HCT116 (cell line): ENCODE measurements around the gene TP53RK. TPM values are rescaled to one million over a fixed set of nuclear protein-coding genes. Genes with fewer than 3 reads are reported as not detected.

ENCODE experiments used
- ATAC-seq: fragments of 200-7000 bp; cut with Tn5 transposase; 2 replicates; pipeline ENCODE4 v1.9.1; 2020; ENCODE audit warnings: mild to moderate bottlenecking, moderate library complexity
- BruUV-seq: library from RNA; stranded (reverse); fragments of 400-500 nt; replicated peaks from 2 replicates; lab custom pipeline; 2021; lab: Mats Ljungman, UMichigan
- CTCF ChIA-PET: fragments of 300-600 bp; sonication (Branson Sonifier 250); formaldehyde crosslinking; loops from one replicate; lab custom pipeline; 2021; ENCODE audit warnings: antibody characterized with exemption; lab: Charles Lee
- POLR2A ChIA-PET: fragments of 300-600, 350-600 bp; sonication (Branson Sonifier 250); formaldehyde crosslinking; loops from one replicate; lab custom pipeline; 2021; ENCODE audit warnings: antibody characterized with exemption; lab: Charles Lee
- RAD21 ChIA-PET, 2 experiments: fragments of 300-600 bp; sonication (Branson Sonifier 250); formaldehyde crosslinking; loops; one replicate each; lab custom pipeline; 2023; ENCODE audit warnings: low total read pairs in 2 of 2; ENCODE audit not compliant: uncharacterized antibody in 2 of 2, unreplicated experiment in 2 of 2, low non-redundant PET in 1 of 2; lab: Charles Lee
- DNase-seq: peaks from one replicate; pipeline ENCODE4 v3.0.0-alpha.2; 2010; ENCODE audit warnings: low read depth, low spot score
- H2AFZ ChIP-seq: fragments of 200-600 bp; shearing (Covaris generic), sonication (generic); 2 replicates; pipeline ENCODE4 v1.6.1; 2017; ENCODE audit warnings: low read depth, mixed run types, mixed read lengths, antibody characterized with exemption, low read length; ENCODE audit not compliant: poor library complexity, severe bottlenecking
- H3K27ac ChIP-seq: 2 replicates; pipeline ENCODE4 v1.5.1; 2012; ENCODE audit warnings: low read depth, low read length
- H3K27me3 ChIP-seq: fragments of 200-600 bp; sonication (generic); 2 replicates; pipeline ENCODE4 v1.6.1; 2016; ENCODE audit warnings: mixed run types, low read length, mixed read lengths; ENCODE audit not compliant: insufficient read depth
- H3K36me3 ChIP-seq, 2 experiments: fragments of 200-500 bp in 1 of 2; fragments of 200-600 bp in 1 of 2; sonication (Bioruptor generic) in 1 of 2; sonication (generic) in 1 of 2; 2 replicates each; pipeline versions ENCODE4 v1.5.1 to v1.6.1; 2014 to 2016; ENCODE audit warnings: low read length in 2 of 2, inconsistent platforms in 1 of 2, mixed read lengths in 1 of 2, mixed run types in 1 of 2; ENCODE audit not compliant: insufficient read depth in 2 of 2, control insufficient read depth in 1 of 2
- H3K4me1 ChIP-seq, 2 experiments: fragments of 200-600 bp in 1 of 2; sonication (generic) in 1 of 2; 2 replicates each; pipeline versions ENCODE4 v1.5.1 to v1.6.1; 2012 to 2017; ENCODE audit warnings: low read length in 2 of 2, inconsistent platforms in 1 of 2, mild to moderate bottlenecking in 1 of 2, mixed read lengths in 1 of 2, mixed run types in 1 of 2, moderate library complexity in 1 of 2; ENCODE audit not compliant: insufficient read depth in 2 of 2, control insufficient read depth in 1 of 2
- H3K4me2 ChIP-seq: fragments of 200-600 bp; sonication (generic); 2 replicates; pipeline ENCODE4 v1.6.1; 2017; ENCODE audit warnings: mixed run types, low read length, mixed read lengths
- H3K4me3 ChIP-seq, 2 experiments: fragments of 200-600 bp in 1 of 2; sonication (generic) in 1 of 2; replicated peaks in 1 of 2; 2 replicates each; pipeline ENCODE4 v1.5.1; 2011 to 2016; ENCODE audit warnings: low read length in 2 of 2, control low read depth in 1 of 2, low read depth in 1 of 2, mild to moderate bottlenecking in 1 of 2, mixed read lengths in 1 of 2, mixed run types in 1 of 2
- H3K79me2 ChIP-seq: fragments of 200-600 bp; sonication (generic); 2 replicates; pipeline ENCODE4 v1.6.1; 2017; ENCODE audit warnings: mild to moderate bottlenecking, mixed run types, low read length, moderate library complexity, mixed read lengths; ENCODE audit not compliant: insufficient read depth
- H3K9ac ChIP-seq: fragments of 200-600 bp; sonication (generic); 2 replicates; pipeline ENCODE4 v1.6.1; 2016; ENCODE audit warnings: low read length, mixed read lengths
- H3K9me2 ChIP-seq: fragments of 200-600 bp; sonication (generic), shearing (Covaris generic); 2 replicates; pipeline ENCODE4 v1.6.1; 2017; ENCODE audit warnings: mixed run types, mild to moderate bottlenecking, moderate library complexity; ENCODE audit not compliant: insufficient read depth
- H3K9me3 ChIP-seq, 2 experiments: fragments of 200-500 bp in 1 of 2; fragments of 200-600 bp in 1 of 2; sonication (Bioruptor generic) in 1 of 2; sonication (generic) in 1 of 2; 2 replicates each; pipeline ENCODE4 v1.6.1; 2014 to 2017; ENCODE audit warnings: low read length in 2 of 2, mixed read lengths in 2 of 2, inconsistent platforms in 1 of 2, low read depth in 1 of 2, mild to moderate bottlenecking in 1 of 2, mixed run types in 1 of 2, moderate library complexity in 1 of 2; ENCODE audit not compliant: control insufficient read depth in 1 of 2, insufficient read depth in 1 of 2
- H4K20me1 ChIP-seq: fragments of 200-600 bp; sonication (generic), shearing (Covaris generic); 2 replicates; pipeline ENCODE4 v1.6.1; 2017; ENCODE audit warnings: mixed run types, mild to moderate bottlenecking, moderate library complexity; ENCODE audit not compliant: insufficient read depth
- CBX3 ChIP-seq: IDR thresholded peaks from 2 replicates; pipeline ENCODE4 v1.6.1; 2012; ENCODE audit warnings: low read depth
- CEBPB ChIP-seq: IDR thresholded peaks from 2 replicates; pipeline ENCODE4 v1.6.1; 2012; ENCODE audit warnings: low read depth
- EGR1 ChIP-seq: IDR thresholded peaks from 2 replicates; pipeline ENCODE4 v1.6.1; 2012; ENCODE audit warnings: low read depth
- EZH2phosphoT487 ChIP-seq: fragments of 200-600 bp; IDR thresholded peaks from 2 replicates; pipeline ENCODE4 v1.6.1; 2018; ENCODE audit warnings: antibody characterized with exemption, borderline replicate concordance
- FOSL1 ChIP-seq: IDR thresholded peaks from 2 replicates; pipeline ENCODE4 v1.6.1; 2012; ENCODE audit warnings: low read depth
- POLR2A ChIP-seq: IDR thresholded peaks from 2 replicates; pipeline ENCODE4 v1.7.0; 2011; ENCODE audit warnings: borderline replicate concordance; ENCODE audit not compliant: insufficient read depth, insufficient read length; ENCODE audit errors: extremely low read depth
- POLR2AphosphoS5 ChIP-seq: IDR thresholded peaks from 2 replicates; pipeline ENCODE4 v1.6.1; 2011; ENCODE audit warnings: mild to moderate bottlenecking, low read depth, low read length, moderate library complexity
- SIN3A ChIP-seq: IDR thresholded peaks from 2 replicates; pipeline ENCODE4 v1.6.1; 2012; ENCODE audit warnings: low read depth
- SP1 ChIP-seq: IDR thresholded peaks from 2 replicates; pipeline ENCODE4 v1.6.1; 2012; ENCODE audit warnings: low read depth
- SRF ChIP-seq: IDR thresholded peaks from 2 replicates; pipeline ENCODE4 v1.6.1; 2012; ENCODE audit warnings: low read depth
- YY1 ChIP-seq: IDR thresholded peaks from 2 replicates; pipeline ENCODE4 v1.6.1; 2011; ENCODE audit warnings: low read length, low read depth, moderate library complexity, mild to moderate bottlenecking; ENCODE audit not compliant: insufficient replicate concordance; ENCODE audit errors: extremely low read depth
- ZFX ChIP-seq: fragments of 450-650 bp; IDR thresholded peaks from 2 replicates; pipeline ENCODE4 v1.6.1; 2017
- ZNF274 ChIP-seq: fragments of 200-500 bp; sonication (Bioruptor generic); IDR thresholded peaks from 2 replicates; pipeline ENCODE4 v1.6.1; 2014; ENCODE audit warnings: mild to moderate bottlenecking, low read depth, low read length, inconsistent platforms
- intact Hi-C: fragments of 100-400 bp; cut with micrococcal nuclease; formaldehyde crosslinking; loops from 2 replicates; pipeline ENCODE4 v1.10.0; 2022
- total RNA-seq: library from RNA; stranded (reverse); gene quantifications from one replicate; pipeline ENCODE4 v1.2.1, GENCODE V29; 2021; ENCODE audit not compliant: unreplicated experiment
- TF ChIP-seq, protein P1 (sequence below): IDR thresholded peaks from 2 replicates; pipeline ENCODE4 v1.6.1; 2012
- TF ChIP-seq, protein P2 (sequence below), 3 experiments: fragments of 200-600 bp in 1 of 3; sonication (generic) in 1 of 3; IDR thresholded peaks in 2 of 3; conservative IDR thresholded peaks in 1 of 3; 2 replicates each; pipeline ENCODE4 v1.5.1; 2012 to 2017; ENCODE audit warnings: low read depth in 2 of 3, low read length in 2 of 3, antibody characterized with exemption in 1 of 3, borderline replicate concordance in 1 of 3, control low read depth in 1 of 3, mild to moderate bottlenecking in 1 of 3, mixed read lengths in 1 of 3, mixed run types in 1 of 3, moderate library complexity in 1 of 3; ENCODE audit not compliant: insufficient read depth in 1 of 3
- TF ChIP-seq, protein P3 (sequence below): IDR thresholded peaks from 2 replicates; pipeline ENCODE4 v1.6.1; 2011; ENCODE audit warnings: mild to moderate bottlenecking, low read length, moderate library complexity; ENCODE audit not compliant: insufficient replicate concordance; ENCODE audit errors: extremely low read depth

The TP53RK gene
- total RNA-seq, 1 experiment from 2014 or later: 9.2 TPM

DNA sequence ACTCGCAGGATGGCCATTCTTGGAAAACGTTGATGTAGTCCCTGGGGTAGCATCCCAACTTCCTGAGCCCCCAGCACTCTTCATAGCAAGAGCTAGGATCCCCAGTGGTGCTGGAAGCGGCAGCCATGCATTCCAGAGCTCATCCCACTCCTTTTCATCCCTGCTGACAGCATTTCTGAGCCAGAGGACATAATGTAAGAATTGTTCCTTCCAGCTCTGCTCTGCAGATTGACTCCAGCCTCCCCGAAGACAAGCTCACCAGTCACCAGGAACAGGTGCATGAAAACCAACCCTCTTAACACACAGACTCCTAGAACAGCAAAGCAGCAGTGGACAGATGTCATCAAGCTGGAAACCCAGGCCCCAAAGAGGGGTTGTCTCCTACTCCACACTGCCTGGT, 41.8 kb downstream of the TP53RK start:
- ChIA-PET CTCF (interaction anchor here (0.9 kb wide), 1 partner anchor 16 kb away, joined by 3 read pairs; no protein-coding TSS in a partner anchor), POLR2A (no interaction called here), RAD21 (no interaction called here)
- DNase-seq (no peak), ATAC-seq (no peak)
- Histone ChIP-seq H3K9ac (no peak overlapping the region), H3K36me3 (no peaks in the 10 kb centered on the region), H3K27me3 (peaks cover 50% of the 10 kb centered on the region), H3K4me1 (no peaks in the 10 kb centered on the region), H3K9me2 (no peaks in the 10 kb centered on the region), H3K4me3 (no peak overlapping the region), H2AFZ (no peak overlapping the region), H3K79me2 (no peaks in the 10 kb centered on the region), H3K9me3 (no peaks in the 10 kb centered on the region), H4K20me1 (no peaks in the 10 kb centered on the region), H3K4me2 (no peak overlapping the region), H3K27ac (no peak overlapping the region)
- BruUV-seq: no TSS peak
- intact Hi-C loops: no loop called here
- TF ChIP-seq ZFX (no peak), FOSL1 (no peak), POLR2A (no peak), CBX3 (no peak), SRF (no peak), SP1 (no peak), CEBPB (no peak), ZNF274 (no peak), POLR2AphosphoS5 (no peak), EZH2phosphoT487 (no peak), SIN3A (no peak), EGR1 (no peak), YY1 (no peak)
- TF ChIP-seq, protein P1, sequence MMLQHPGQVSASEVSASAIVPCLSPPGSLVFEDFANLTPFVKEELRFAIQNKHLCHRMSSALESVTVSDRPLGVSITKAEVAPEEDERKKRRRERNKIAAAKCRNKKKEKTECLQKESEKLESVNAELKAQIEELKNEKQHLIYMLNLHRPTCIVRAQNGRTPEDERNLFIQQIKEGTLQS: no peak
- TF ChIP-seq, protein P2, sequence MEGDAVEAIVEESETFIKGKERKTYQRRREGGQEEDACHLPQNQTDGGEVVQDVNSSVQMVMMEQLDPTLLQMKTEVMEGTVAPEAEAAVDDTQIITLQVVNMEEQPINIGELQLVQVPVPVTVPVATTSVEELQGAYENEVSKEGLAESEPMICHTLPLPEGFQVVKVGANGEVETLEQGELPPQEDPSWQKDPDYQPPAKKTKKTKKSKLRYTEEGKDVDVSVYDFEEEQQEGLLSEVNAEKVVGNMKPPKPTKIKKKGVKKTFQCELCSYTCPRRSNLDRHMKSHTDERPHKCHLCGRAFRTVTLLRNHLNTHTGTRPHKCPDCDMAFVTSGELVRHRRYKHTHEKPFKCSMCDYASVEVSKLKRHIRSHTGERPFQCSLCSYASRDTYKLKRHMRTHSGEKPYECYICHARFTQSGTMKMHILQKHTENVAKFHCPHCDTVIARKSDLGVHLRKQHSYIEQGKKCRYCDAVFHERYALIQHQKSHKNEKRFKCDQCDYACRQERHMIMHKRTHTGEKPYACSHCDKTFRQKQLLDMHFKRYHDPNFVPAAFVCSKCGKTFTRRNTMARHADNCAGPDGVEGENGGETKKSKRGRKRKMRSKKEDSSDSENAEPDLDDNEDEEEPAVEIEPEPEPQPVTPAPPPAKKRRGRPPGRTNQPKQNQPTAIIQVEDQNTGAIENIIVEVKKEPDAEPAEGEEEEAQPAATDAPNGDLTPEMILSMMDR (IDR thresholded peaks at IDR 0.05 in 2 of 3, conservative IDR thresholded peaks at IDR 0.05 in 1 of 3; ENCODE audit: borderline replicate concordance in 1 of 3, insufficient read depth in 1 of 3, low read depth in 2 of 3, low read length in 2 of 3): no peak
- TF ChIP-seq, protein P3, sequence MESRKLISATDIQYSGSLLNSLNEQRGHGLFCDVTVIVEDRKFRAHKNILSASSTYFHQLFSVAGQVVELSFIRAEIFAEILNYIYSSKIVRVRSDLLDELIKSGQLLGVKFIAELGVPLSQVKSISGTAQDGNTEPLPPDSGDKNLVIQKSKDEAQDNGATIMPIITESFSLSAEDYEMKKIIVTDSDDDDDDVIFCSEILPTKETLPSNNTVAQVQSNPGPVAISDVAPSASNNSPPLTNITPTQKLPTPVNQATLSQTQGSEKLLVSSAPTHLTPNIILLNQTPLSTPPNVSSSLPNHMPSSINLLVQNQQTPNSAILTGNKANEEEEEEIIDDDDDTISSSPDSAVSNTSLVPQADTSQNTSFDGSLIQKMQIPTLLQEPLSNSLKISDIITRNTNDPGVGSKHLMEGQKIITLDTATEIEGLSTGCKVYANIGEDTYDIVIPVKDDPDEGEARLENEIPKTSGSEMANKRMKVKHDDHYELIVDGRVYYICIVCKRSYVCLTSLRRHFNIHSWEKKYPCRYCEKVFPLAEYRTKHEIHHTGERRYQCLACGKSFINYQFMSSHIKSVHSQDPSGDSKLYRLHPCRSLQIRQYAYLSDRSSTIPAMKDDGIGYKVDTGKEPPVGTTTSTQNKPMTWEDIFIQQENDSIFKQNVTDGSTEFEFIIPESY: no peak
